Activated CD4-positive, alpha-beta T cell treated with anti-CD3 and anti-CD28 coated beads for 36 hours (primary cell): ENCODE measurements around the gene BBS1. TPM values are rescaled to one million over a fixed set of nuclear protein-coding genes. Genes with fewer than 3 reads are reported as not detected.
"Not testable (repeated sequence)": the region's sequence is repeated elsewhere in the genome, so short reads cannot be mapped to it uniquely, and the experiment has no call there.

ENCODE experiments used
- ATAC-seq: fragments of 200-7000 bp; cut with Tn5 transposase; one replicate; pipeline ENCODE4 v1.10.0; 2021; ENCODE audit warnings: mild to moderate bottlenecking, moderate library complexity
- CTCF ChIA-PET: fragments of 350-600 bp; sonication (Branson Sonifier 250); formaldehyde crosslinking; loops from one replicate; lab custom pipeline; 2021; ENCODE audit warnings: antibody characterized with exemption; lab: Charles Lee
- POLR2A ChIA-PET: fragments of 350-600 bp; sonication (Branson Sonifier 250); formaldehyde crosslinking; loops from one replicate; lab custom pipeline; 2021; ENCODE audit warnings: antibody characterized with exemption, inconsistent platforms; lab: Charles Lee
- DNase-seq: peaks from one replicate; pipeline ENCODE4 v3.0.0-alpha.2; 2020
- H3K27ac Mint-ChIP-seq: one replicate; pipeline ENCODE4 v1.8.0; 2021; ENCODE audit warnings: mixed read lengths
- H3K27me3 Mint-ChIP-seq: one replicate; pipeline ENCODE4 v1.8.0; 2021; ENCODE audit warnings: mixed read lengths
- H3K36me3 Mint-ChIP-seq: one replicate; pipeline ENCODE4 v1.8.0; 2021; ENCODE audit warnings: low read depth, mixed read lengths
- H3K4me1 Mint-ChIP-seq: one replicate; pipeline ENCODE4 v1.8.0; 2021; ENCODE audit warnings: mixed read lengths
- H3K4me3 Mint-ChIP-seq: one replicate; pipeline ENCODE4 v1.8.0; 2021; ENCODE audit warnings: mild to moderate bottlenecking, moderate library complexity, mixed read lengths
- H3K9me3 Mint-ChIP-seq: one replicate; pipeline ENCODE4 v1.8.0; 2021; ENCODE audit warnings: low read depth, mixed read lengths
- intact Hi-C, 2 experiments: fragments of 100-400 bp; cut with DNase I in 1 of 2; cut with micrococcal nuclease in 1 of 2; formaldehyde crosslinking; loops; one replicate each; pipeline versions ENCODE4 v1.14.2 to v1.15.1; 2022 to 2024; cut with DNase I, micrococcal nuclease
- total RNA-seq, 2 experiments: library from RNA; stranded (reverse); gene quantifications; one replicate each; pipeline ENCODE4 v1.2.3, GENCODE V29; 2021

BBS1 gene
- total RNA-seq, 2 experiments from 2014 or later: 9.4 to 10.7 TPM

- Mint-ChIP-seq H3K4me3 (no peak overlapping the region), H3K4me1 (no peaks in the 10 kb centered on the region), H3K27me3 (no peaks in the 10 kb centered on the region), H3K9me3 (no peaks in the 10 kb centered on the region), H3K27ac (no peak overlapping the region), H3K36me3 (peaks cover 29% of the 10 kb centered on the region)
- intact Hi-C loops: no loop called here
- DNase-seq (no peak), ATAC-seq (no peak)
- POLR2A ChIA-PET: no interaction called here
- CTCF ChIA-PET: no interaction called here
These were observed 14.0 kb downstream of the BBS1 start for GRCh38 chr11:66524304-66525040.

GRCh38 chr11:66529069-66529468 is 18.6 kb downstream of the BBS1 start:
- ChIA-PET CTCF (interaction anchor here (0.6 kb wide), 1 partner anchor 36 kb away, joined by 3 read pairs; no protein-coding TSS in a partner anchor), POLR2A (no interaction called here)
- DNase-seq: no peak
- Mint-ChIP-seq H3K36me3 (peaks cover 13% of the 10 kb centered on the region), H3K27ac (no peak overlapping the region), H3K27me3 (no peaks in the 10 kb centered on the region), H3K4me3 (no peak overlapping the region), H3K9me3 (no peaks in the 10 kb centered on the region), H3K4me1 (no peaks in the 10 kb centered on the region)
- ATAC-seq: no peak
- intact Hi-C loops: no loop called here

- no peaks in the 10 kb centered on the region for H3K27me3 Mint-ChIP-seq
- peaks cover 13% of the 10 kb centered on the region for H3K36me3 Mint-ChIP-seq
- intact Hi-C loops: no loop called here
- no peaks in the 10 kb centered on the region for H3K4me1 Mint-ChIP-seq
- ATAC-seq (no peak), DNase-seq (no peak)
- ChIA-PET POLR2A (no interaction called here), CTCF (interaction anchor here (0.6 kb wide), 2 partner anchors 37 to 243 kb away, joined by 3 read pairs; no protein-coding TSS in a partner anchor)
- no peak overlapping the region for H3K4me3 Mint-ChIP-seq
- no peak overlapping the region for H3K27ac Mint-ChIP-seq
- H3K9me3 Mint-ChIP-seq: no peaks in the 10 kb centered on the region
These were observed 19.2 kb downstream of the BBS1 start for GRCh38 chr11:66529655-66530054.

- H3K4me1 Mint-ChIP-seq: no peaks in the 10 kb centered on the region
- no peaks in the 10 kb centered on the region for H3K27me3 Mint-ChIP-seq
- ChIA-PET POLR2A (no interaction called here), CTCF (no interaction called here)
- DNase-seq (no peak), ATAC-seq (no peak)
- no peak overlapping the region for H3K4me3 Mint-ChIP-seq
- intact Hi-C loops: no loop called here
- peaks cover 12% of the 10 kb centered on the region for H3K36me3 Mint-ChIP-seq
- H3K9me3 Mint-ChIP-seq: no peaks in the 10 kb centered on the region
- no peak overlapping the region for H3K27ac Mint-ChIP-seq
These were observed 20.7 kb downstream of the BBS1 start for GRCh38 chr11:66530927-66531709.

- POLR2A ChIA-PET: no interaction called here
- DNase-seq (no peak), ATAC-seq (no peak)
- H3K4me1 Mint-ChIP-seq: no peaks in the 10 kb centered on the region
- H3K4me3 Mint-ChIP-seq: no peak overlapping the region
- peaks cover 12% of the 10 kb centered on the region for H3K36me3 Mint-ChIP-seq
- CTCF ChIA-PET: interaction anchor here (0.5 kb wide), 1 partner anchor 420 kb away, joined by 3 read pairs; no protein-coding TSS in a partner anchor
- intact Hi-C loops: no loop called here
- H3K9me3 Mint-ChIP-seq: no peaks in the 10 kb centered on the region
- H3K27me3 Mint-ChIP-seq: no peaks in the 10 kb centered on the region
- no peak overlapping the region for H3K27ac Mint-ChIP-seq
These were observed 21.4 kb downstream of the BBS1 start for GRCh38 chr11:66531841-66532240.

- H3K9me3 Mint-ChIP-seq: no peaks in the 10 kb centered on the region
- DNase-seq: no peak
- CTCF ChIA-PET: interaction anchor here (1.6 to 1.8 kb wide), 2 partner anchors 45 to 144 kb away, joined by 4 to 5 read pairs; no protein-coding TSS in a partner anchor
- H3K4me1 Mint-ChIP-seq: no peaks in the 10 kb centered on the region
- H3K27me3 Mint-ChIP-seq: no peaks in the 10 kb centered on the region
- no peak overlapping the region for H3K4me3 Mint-ChIP-seq
- ATAC-seq: no peak
- POLR2A ChIA-PET: no interaction called here
- intact Hi-C loops: no loop called here
- H3K27ac Mint-ChIP-seq: no peak overlapping the region
- peaks cover 12% of the 10 kb centered on the region for H3K36me3 Mint-ChIP-seq
These were observed 22.3 kb downstream of the BBS1 start for GRCh38 chr11:66532784-66533183.

GRCh38 chr11:66539170-66539869 is 28.9 kb downstream of the BBS1 start:
- Mint-ChIP-seq H3K4me3 (no peak overlapping the region), H3K36me3 (peaks cover 8% of the 10 kb centered on the region), H3K4me1 (peaks cover 10% of the 10 kb centered on the region), H3K27ac (no peak overlapping the region), H3K9me3 (no peaks in the 10 kb centered on the region), H3K27me3 (no peaks in the 10 kb centered on the region)
- ChIA-PET CTCF (interaction anchor here (0.8 kb wide), 1 partner anchor 122 kb away, joined by 3 read pairs; no protein-coding TSS in a partner anchor), POLR2A (no interaction called here)
- no peak for ATAC-seq
- no peak for DNase-seq
- intact Hi-C loops: no loop called here

GRCh38 chr11:66539870-66540213 is 29.4 kb downstream of the BBS1 start:
- intact Hi-C loops: no loop called here
- ATAC-seq (no peak), DNase-seq (no peak)
- ChIA-PET CTCF (no interaction called here), POLR2A (interaction anchor here (0.7 kb wide), 1 partner anchor 120 kb away, joined by 6 read pairs; no protein-coding TSS in a partner anchor)
- H3K27ac Mint-ChIP-seq: no peak overlapping the region
- no peak overlapping the region for H3K4me3 Mint-ChIP-seq
- no peaks in the 10 kb centered on the region for H3K9me3 Mint-ChIP-seq
- no peaks in the 10 kb centered on the region for H3K27me3 Mint-ChIP-seq
- peaks cover 12% of the 10 kb centered on the region for H3K4me1 Mint-ChIP-seq
- H3K36me3 Mint-ChIP-seq: peaks cover 8% of the 10 kb centered on the region

GRCh38 chr11:66540598-66540997 is 30.2 kb downstream of the BBS1 start:
- DNase-seq, intact Hi-C loops, ATAC-seq, H3K27ac Mint-ChIP-seq, H3K27me3 Mint-ChIP-seq, H3K4me3 Mint-ChIP-seq, H3K36me3 Mint-ChIP-seq, H3K9me3 Mint-ChIP-seq: not testable (repeated sequence)
- ChIA-PET CTCF (interaction anchor here (0.9 kb wide), 1 partner anchor 123 kb away, joined by 3 read pairs; no protein-coding TSS in a partner anchor), POLR2A (interaction anchor here (0.7 kb wide), 1 partner anchor 120 kb away, joined by 6 read pairs; no protein-coding TSS in a partner anchor)
- peaks cover 15% of the 10 kb centered on the region for H3K4me1 Mint-ChIP-seq

GRCh38 chr11:66541892-66542291 is 31.5 kb downstream of the BBS1 start:
- H3K9me3 Mint-ChIP-seq: no peaks in the 10 kb centered on the region
- no peaks in the 10 kb centered on the region for H3K27me3 Mint-ChIP-seq
- ATAC-seq (no peak), DNase-seq (no peak)
- ChIA-PET CTCF (interaction anchor here (0.7 to 1.1 kb wide), 2 partner anchors 133 to 136 kb away, joined by 3 read pairs; no protein-coding TSS in a partner anchor), POLR2A (interaction anchor here (0.7 kb wide), 1 partner anchor 74 kb away, joined by 3 read pairs; the partner anchor contains the start of gene RBM14)
- no peak overlapping the region for H3K27ac Mint-ChIP-seq
- no peak overlapping the region for H3K4me3 Mint-ChIP-seq
- H3K36me3 Mint-ChIP-seq: peaks cover 4% of the 10 kb centered on the region
- H3K4me1 Mint-ChIP-seq: peaks cover 20% of the 10 kb centered on the region
- intact Hi-C loops: no loop called here

GRCh38 chr11:66542362-66542761 is 31.9 kb downstream of the BBS1 start:
- H3K4me3 Mint-ChIP-seq: no peak overlapping the region
- no peak for DNase-seq
- no peaks in the 10 kb centered on the region for H3K27me3 Mint-ChIP-seq
- ChIA-PET CTCF (interaction anchor here (0.6 to 1.1 kb wide), 2 partner anchors 133 to 152 kb away, joined by 3 read pairs; no protein-coding TSS in a partner anchor), POLR2A (interaction anchor here (0.7 kb wide), 1 partner anchor 74 kb away, joined by 3 read pairs; the partner anchor contains the start of gene RBM14)
- intact Hi-C loops: no loop called here
- H3K4me1 Mint-ChIP-seq: peaks cover 20% of the 10 kb centered on the region
- H3K27ac Mint-ChIP-seq: no peak overlapping the region
- H3K9me3 Mint-ChIP-seq: no peaks in the 10 kb centered on the region
- no peak for ATAC-seq
- peaks cover 4% of the 10 kb centered on the region for H3K36me3 Mint-ChIP-seq
